KMS-11 (cell line): ENCODE measurements around the gene OR52E8.

ENCODE experiments used
- H2AFZ ChIP-seq: fragments of 200-600 bp; sonication (generic); 2 replicates; pipeline ENCODE4 v1.6.1; 2016; ENCODE audit warnings: antibody characterized with exemption, mixed run types, low read depth
- H3K27ac ChIP-seq: fragments of 200-600 bp; sonication (generic); 2 replicates; pipeline ENCODE4 v1.6.1; 2016; ENCODE audit warnings: mild to moderate bottlenecking, mixed run types
- H3K27me3 ChIP-seq: fragments of 200-600 bp; sonication (generic); 2 replicates; pipeline ENCODE4 v1.6.1; 2017; ENCODE audit warnings: mild to moderate bottlenecking, low read depth, mixed run types, moderate library complexity; ENCODE audit not compliant: insufficient read depth
- H3K36me3 ChIP-seq: fragments of 200-600 bp; sonication (generic); 2 replicates; pipeline ENCODE4 v1.6.1; 2017; ENCODE audit warnings: mild to moderate bottlenecking, mixed run types; ENCODE audit not compliant: insufficient read depth
- H3K4me1 ChIP-seq: fragments of 200-600 bp; sonication (generic); 2 replicates; pipeline ENCODE4 v1.6.1; 2016; ENCODE audit warnings: mild to moderate bottlenecking, low read depth, mixed run types; ENCODE audit not compliant: poor library complexity, severe bottlenecking
- H3K4me2 ChIP-seq: fragments of 200-600 bp; sonication (generic); 2 replicates; pipeline ENCODE4 v1.7.0; 2016; ENCODE audit warnings: mild to moderate bottlenecking, mixed run types
- H3K4me3 ChIP-seq: fragments of 200-600 bp; sonication (generic); IDR thresholded peaks from 2 replicates; pipeline ENCODE4 v1.6.1; 2017; ENCODE audit warnings: low read depth, low read length, mixed read lengths; ENCODE audit not compliant: insufficient read depth
- H3K79me2 ChIP-seq: fragments of 200-600 bp; sonication (generic); 2 replicates; pipeline ENCODE4 v1.6.1; 2016; ENCODE audit warnings: low read depth, mixed run types; ENCODE audit not compliant: insufficient read depth
- H3K9ac ChIP-seq: fragments of 200-600 bp; sonication (generic); 2 replicates; pipeline ENCODE4 v1.6.1; 2016; ENCODE audit warnings: mild to moderate bottlenecking, mixed run types
- H4K20me1 ChIP-seq: fragments of 200-600 bp; sonication (generic); 2 replicates; pipeline ENCODE4 v1.6.1; 2016; ENCODE audit warnings: mild to moderate bottlenecking, mixed run types; ENCODE audit not compliant: insufficient read depth
- TF ChIP-seq, protein P1 (sequence below): fragments of 200-600 bp; sonication (generic); conservative IDR thresholded peaks from 2 replicates; pipeline ENCODE4 v1.6.1; 2017; ENCODE audit warnings: low read depth, mild to moderate bottlenecking, antibody characterized with exemption, low read length, moderate library complexity, mixed read lengths

Gene OR52E8

DNA sequence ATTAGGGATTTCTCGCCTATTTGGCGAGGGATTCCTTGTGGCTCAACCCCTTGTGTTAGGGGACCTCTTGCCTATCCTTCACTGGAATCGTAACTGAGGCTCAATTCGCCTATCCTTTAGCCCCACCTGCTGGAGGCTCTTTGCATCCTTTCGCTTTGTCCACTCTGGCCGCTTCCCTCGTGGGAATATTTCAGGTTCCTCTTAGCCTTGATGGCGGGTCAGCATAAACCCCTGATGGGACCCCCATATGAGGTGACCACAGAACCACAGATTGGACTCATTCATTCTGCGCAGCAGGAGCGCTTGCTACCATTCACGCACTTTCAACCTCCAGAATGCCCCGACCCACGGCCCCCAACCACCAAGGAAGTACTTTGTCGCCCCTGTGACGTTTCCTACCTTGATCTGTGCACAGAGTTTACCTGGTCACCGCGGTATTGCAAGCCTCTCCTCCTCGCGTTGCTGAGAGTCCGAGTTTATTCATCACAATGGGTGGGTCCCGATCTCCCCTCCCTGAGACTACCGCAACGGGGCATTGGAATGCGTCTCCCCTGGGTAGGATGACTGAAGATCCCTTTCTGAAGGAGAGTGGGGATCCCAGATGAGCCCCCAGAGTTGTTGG, 48.9 kb downstream of the OR52E8 start, which contains the start of gene OR52N2:
Gene OR52N2, plus strand, starts transcription at position 425 of the 622 bp plus-strand sequence. CDS start 11,412 bp downstream, outside the sequence.
- H3K4me3 ChIP-seq = no peak within 1 kb of the TSS
- no peaks in the 10 kb centered on the region for H3K27me3 ChIP-seq
- peak within 1 kb of the TSS; percentile 36; the same call in 1 of the 2 replicates for H3K4me2 ChIP-seq
- H3K4me1 ChIP-seq = no peaks in the 10 kb centered on the region
- peak within 1 kb of the TSS; percentile 73 for H2AFZ ChIP-seq
- peak within 1 kb of the TSS; percentile 23; the same call in 1 of the 2 replicates for H3K9ac ChIP-seq
- TF ChIP-seq, protein P1, sequence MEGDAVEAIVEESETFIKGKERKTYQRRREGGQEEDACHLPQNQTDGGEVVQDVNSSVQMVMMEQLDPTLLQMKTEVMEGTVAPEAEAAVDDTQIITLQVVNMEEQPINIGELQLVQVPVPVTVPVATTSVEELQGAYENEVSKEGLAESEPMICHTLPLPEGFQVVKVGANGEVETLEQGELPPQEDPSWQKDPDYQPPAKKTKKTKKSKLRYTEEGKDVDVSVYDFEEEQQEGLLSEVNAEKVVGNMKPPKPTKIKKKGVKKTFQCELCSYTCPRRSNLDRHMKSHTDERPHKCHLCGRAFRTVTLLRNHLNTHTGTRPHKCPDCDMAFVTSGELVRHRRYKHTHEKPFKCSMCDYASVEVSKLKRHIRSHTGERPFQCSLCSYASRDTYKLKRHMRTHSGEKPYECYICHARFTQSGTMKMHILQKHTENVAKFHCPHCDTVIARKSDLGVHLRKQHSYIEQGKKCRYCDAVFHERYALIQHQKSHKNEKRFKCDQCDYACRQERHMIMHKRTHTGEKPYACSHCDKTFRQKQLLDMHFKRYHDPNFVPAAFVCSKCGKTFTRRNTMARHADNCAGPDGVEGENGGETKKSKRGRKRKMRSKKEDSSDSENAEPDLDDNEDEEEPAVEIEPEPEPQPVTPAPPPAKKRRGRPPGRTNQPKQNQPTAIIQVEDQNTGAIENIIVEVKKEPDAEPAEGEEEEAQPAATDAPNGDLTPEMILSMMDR = peak; percentile 88
- H3K79me2 ChIP-seq = no peaks in the 10 kb centered on the region
- H3K27ac ChIP-seq = no peak within 1 kb of the TSS
- no peaks in the 10 kb centered on the region for H4K20me1 ChIP-seq
- H3K36me3 ChIP-seq = no peaks in the 10 kb centered on the region

DNA sequence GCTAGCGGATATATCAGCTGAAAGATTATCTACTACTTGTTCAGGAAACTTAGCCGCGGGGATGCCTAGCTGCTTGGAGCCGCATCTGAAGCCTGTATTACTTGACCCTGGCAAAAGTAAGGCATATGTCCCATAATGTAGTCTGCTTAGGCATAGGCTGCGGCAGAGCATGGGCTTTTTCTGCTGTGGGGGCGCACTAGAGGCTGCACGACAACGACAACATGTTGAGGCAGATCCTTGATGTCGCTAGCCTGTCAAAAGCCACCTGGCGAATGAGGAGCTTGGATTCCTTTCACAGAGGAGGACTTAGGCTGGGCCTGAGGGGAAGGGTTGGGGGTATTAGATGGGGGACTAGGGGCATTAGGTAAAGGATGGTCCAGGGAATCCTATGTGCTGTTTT, 49.9 kb downstream of the OR52E8 start:
- H3K79me2 ChIP-seq = no peaks in the 10 kb centered on the region
- H3K27me3 ChIP-seq = no peaks in the 10 kb centered on the region
- no peaks in the 10 kb centered on the region for H3K4me1 ChIP-seq
- TF ChIP-seq, protein P1 = no peak
- H3K27ac ChIP-seq = no peak overlapping the region
- no peak overlapping the region for H2AFZ ChIP-seq
- no peak overlapping the region for H3K4me3 ChIP-seq
- no peak overlapping the region for H3K9ac ChIP-seq
- H3K36me3 ChIP-seq = no peaks in the 10 kb centered on the region
- H4K20me1 ChIP-seq = no peaks in the 10 kb centered on the region
- no peak overlapping the region for H3K4me2 ChIP-seq
